SKM-1 treated with dmso at 0.1 percent for 144 hours (cell line): ENCODE measurements around the gene PUM1.
A peak's percentile ranks its signal among the peaks of the same experiment; 100 is the strongest.
"Not testable (repeated sequence)": the region's sequence is repeated elsewhere in the genome, so short reads cannot be mapped to it uniquely, and the experiment has no call there.

Experiments
- DNase-seq: peaks from one replicate; lab custom pipeline; 2025; ENCODE audit not compliant: unreplicated experiment; lab: John Stamatoyannopoulos, UW

Gene PUM1, protein sequence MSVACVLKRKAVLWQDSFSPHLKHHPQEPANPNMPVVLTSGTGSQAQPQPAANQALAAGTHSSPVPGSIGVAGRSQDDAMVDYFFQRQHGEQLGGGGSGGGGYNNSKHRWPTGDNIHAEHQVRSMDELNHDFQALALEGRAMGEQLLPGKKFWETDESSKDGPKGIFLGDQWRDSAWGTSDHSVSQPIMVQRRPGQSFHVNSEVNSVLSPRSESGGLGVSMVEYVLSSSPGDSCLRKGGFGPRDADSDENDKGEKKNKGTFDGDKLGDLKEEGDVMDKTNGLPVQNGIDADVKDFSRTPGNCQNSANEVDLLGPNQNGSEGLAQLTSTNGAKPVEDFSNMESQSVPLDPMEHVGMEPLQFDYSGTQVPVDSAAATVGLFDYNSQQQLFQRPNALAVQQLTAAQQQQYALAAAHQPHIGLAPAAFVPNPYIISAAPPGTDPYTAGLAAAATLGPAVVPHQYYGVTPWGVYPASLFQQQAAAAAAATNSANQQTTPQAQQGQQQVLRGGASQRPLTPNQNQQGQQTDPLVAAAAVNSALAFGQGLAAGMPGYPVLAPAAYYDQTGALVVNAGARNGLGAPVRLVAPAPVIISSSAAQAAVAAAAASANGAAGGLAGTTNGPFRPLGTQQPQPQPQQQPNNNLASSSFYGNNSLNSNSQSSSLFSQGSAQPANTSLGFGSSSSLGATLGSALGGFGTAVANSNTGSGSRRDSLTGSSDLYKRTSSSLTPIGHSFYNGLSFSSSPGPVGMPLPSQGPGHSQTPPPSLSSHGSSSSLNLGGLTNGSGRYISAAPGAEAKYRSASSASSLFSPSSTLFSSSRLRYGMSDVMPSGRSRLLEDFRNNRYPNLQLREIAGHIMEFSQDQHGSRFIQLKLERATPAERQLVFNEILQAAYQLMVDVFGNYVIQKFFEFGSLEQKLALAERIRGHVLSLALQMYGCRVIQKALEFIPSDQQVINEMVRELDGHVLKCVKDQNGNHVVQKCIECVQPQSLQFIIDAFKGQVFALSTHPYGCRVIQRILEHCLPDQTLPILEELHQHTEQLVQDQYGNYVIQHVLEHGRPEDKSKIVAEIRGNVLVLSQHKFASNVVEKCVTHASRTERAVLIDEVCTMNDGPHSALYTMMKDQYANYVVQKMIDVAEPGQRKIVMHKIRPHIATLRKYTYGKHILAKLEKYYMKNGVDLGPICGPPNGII

DNA sequence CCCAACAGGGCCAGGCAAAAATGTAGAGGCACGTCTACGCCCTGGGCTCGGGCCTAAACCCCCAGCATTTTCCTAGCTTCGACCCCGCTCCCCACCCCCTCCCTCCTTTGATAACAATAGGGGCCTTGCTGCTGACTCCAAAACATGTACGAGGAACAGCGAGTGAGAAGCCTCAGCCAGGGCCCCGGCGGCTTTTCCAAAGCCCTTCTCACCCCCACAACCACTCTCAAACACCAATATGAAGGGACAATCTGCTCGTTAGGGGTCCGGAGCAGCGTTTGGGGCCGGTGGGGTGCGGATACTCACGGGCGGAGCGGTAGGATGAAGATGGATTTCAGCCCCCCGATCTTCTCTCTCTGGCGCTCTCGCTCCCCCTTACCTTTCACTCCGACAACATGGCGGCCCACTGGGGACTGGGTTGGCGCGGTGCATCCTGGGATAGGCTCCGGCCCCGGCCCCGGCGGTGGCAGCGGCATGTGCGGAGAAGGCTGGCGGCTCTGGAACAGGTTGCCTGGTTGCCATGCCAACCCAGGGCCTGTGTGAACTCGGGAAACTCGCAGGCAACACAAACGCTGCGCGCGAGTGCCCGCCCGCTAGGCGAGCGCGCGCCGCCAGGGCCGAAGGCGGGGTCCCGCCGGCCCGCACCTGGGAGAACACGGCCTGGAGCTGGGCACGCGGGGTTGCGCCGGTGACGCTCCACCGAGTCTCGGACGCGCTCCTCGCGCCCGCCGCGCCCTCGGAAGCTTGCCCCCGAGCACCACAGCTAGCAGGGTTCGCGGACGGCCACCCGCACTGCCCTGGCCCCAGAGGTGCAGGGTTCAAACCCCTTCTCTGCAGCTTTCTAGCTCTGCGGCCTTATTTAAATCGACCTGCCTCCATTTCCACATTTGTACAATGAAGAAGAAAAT is at the start of gene PUM1:
Gene PUM1 (minus strand): TSS at position 408 of the 908 bp plus-strand sequence. CDS start 6,151 bp downstream, outside the sequence.
- DNase-seq, result peak; percentile 96

DNA sequence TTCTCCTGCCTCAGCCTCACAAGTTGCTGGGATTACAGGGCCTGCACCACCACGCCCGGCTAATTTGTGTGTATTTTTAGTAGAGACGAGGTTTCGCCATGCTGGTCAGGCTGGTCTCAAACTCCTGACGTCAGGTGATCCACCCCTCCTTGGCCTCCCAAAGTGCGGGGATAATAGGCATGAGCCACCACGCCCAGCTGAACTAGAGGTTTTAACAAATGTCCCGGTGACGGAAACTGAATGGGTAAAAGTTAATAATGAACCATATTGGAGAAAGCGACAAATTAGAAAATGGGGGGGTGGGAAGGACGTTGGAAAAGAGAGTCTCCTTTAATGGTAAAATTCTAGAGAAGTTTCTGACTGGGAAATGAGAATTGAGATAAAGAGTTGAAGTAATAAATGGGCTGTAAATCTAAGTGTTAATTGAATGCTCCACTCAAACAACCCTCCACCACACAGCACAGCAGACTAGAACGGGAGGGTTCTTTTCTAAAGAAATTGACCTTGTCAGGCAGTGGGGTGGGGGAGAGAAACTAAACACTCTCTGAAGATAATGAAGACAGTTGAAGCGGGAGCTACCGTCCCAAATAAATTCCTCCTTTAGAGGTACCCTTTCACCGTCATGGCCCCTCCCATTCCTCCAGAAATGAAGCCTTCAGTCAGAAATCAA is 46.9 kb upstream of the PUM1 start:
- no peak for DNase-seq

DNA sequence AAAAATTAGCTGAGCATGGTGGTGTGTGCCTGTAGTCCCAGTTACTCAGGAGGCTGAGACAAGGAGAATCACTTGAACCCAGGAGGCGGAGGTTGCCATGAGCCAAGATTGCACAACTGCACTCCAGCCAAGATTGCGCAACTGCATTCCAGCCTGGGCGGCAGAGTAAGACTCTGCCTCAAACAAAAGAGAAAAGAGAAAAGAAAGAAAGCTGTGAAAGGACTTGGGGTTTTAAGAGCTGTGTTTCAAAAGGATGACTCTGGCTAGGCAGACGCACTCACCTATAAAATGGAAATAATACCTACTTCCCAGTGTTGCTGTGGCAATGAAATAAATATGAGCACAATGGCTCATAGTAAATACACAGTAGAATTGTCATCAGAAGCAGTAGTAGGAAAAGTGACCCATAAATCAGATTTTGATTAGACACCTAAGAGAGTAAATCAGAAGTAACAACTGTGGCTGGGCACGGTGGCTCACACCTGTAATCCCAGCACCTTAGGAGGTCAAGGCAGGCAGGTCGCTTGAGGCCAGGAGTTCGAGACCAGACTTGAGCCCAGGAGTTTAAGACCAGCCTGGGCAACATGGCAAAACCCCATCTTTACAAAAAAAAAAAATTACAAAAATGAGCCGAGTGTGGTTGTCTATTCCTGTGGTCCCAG is 45.9 kb upstream of the PUM1 start:
- peak; percentile 67 for DNase-seq

DNA sequence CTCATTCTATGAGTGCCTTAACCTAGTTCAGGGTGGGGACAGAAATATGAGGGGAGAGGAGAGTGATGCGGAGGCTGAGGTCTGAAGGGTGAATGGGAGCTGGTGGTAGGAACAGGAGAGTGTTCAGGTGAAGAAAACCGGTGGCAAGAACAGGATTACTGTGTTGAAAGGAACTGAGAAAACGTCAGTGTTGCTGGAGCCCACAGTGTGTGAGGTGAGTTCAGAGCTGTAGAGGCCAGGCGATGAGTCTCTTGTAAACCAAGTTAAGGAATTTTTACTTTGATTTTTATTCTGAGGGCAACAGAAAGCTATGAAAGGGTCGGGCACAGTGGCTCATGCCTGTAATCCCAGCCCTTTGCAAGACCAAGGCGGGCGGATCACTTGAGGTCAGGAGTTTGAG is 45.3 kb upstream of the PUM1 start:
- no peak for DNase-seq

DNA sequence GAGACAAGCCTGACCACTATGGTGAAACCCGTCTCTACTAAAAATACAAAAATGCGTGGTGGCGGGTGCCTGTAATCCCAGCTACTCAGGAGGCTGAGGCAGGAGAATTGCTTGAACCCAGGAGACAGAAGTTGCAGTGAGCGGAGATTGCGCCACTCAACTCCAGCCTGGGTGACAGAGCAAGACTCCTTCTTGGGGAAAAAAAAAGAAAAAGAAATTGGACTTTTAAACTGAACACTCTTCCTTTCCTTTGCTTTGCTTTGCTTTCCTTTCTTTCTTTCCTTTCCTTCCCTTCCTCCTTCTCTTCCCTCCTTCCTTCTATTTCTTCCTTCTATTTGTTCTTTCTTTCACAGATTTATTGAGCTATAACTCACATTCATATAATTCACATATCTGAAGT is 43.3 kb upstream of the PUM1 start:
- no peak for DNase-seq

DNA sequence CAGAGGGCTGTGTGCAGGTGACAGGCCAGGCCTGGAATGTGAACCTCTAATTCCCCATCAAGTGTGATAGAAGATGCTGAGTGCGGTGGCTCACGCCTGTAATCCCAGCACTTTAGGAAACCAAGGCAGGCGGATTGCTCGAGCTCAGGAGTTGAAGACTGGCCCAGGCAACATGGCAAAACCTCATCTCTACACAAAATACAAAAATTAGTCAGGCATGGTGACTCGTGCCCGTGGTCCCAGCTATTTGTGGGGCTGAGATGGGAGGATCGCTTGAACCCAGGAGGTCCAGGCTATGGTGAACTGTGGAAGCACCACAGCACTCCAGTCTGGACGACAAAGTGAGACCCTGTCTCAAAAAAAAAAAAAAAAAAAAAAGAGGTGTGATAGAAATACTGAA is 40.1 kb upstream of the PUM1 start:
- DNase-seq, result no peak

DNA sequence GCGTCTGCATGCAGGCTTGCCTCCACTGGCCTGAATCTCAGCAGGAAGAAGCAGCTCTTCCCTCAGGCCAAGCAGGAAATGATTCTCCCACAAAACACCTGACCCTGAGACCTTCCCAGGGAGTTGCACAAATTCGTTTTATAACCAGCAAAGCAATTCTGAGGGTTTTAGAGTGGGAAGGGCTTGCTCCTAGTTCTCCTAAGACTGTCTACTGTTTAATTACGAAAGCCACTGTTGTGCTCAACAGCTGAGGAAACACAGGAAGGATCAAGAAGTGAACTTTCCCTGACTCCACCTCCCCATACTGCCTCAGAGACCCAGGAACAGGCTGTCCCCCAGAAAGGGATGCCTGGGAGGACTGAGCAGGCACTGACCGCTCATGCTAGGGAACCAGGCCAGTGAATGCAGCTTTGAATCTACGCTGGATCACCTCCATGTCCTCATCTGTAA is 37.0 kb upstream of the PUM1 start:
- DNase-seq, result peak; percentile 70

DNA sequence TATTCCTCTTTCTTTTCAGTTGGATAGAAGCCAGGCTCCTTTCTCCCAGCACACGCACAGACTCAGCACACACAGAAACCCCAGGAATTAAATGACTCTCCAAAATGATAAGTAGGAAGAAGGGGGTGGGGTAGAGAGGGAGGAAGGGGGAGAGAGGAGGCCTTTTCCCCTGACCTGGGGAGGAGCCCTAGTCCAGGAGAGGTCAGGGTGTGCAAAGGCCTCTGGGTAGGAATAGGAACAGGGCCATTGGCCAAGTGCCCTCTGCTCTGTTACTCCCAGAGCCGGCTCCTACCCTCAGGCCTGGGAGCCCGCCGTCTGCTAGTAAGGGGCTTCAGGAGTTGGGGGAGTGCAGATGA is 35.6 kb upstream of the PUM1 start:
- DNase-seq, result no peak

DNA sequence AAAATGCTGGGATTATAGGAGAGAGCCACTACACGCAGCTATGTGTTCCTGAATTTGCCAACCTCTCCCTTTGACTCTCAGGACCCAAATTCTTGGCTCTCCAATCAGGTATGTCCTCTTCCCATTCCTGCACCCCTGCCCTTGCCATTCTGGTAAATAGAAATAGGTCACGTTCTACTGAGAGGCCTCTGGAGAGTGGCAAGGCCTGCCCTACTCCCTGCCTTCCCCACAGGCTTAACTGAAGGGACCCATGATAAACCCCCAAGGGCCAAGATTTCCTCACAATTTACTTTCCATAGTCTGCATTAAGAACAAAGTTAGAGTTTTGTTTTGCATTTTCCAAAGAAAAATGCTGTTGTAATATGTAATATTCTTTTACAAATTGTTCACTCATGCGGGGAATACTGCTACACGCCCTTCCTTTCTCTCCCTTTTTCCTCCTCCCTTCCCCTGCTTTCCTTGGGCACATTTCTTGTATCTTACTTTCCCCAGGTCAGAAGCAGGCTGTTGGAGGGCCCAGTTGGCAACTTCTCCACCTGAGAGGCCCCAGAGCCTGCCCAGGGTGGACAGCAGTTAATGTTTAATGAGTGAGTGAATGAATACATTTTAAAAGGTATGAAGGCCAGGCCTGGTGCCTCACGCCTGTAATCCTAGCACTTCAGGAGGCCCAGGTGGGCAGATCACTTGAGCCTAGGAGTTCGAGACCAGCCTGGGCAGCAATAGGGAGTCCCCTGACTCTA is 33.9 kb upstream of the PUM1 start:
- DNase-seq, result no peak

DNA sequence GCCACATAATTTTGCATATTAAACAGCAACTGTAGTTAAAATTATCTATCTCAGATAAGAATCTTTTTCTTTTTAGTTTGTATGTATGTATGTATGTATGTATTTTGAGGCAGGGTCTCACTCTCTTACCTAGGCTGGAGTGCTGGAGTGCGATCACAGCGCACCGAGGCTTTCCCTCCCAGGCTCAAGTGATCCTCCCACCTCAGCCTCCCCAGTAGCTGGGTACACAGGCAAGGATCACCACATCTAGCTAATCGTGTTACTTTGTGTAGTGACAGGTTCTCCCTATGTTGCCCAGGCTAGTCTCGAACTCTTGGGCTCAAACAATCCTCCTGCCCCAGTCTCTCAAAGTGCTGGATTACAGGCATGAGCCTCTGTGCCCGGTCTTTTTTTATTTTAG is 30.5 kb upstream of the PUM1 start:
- DNase-seq, result no peak

DNA sequence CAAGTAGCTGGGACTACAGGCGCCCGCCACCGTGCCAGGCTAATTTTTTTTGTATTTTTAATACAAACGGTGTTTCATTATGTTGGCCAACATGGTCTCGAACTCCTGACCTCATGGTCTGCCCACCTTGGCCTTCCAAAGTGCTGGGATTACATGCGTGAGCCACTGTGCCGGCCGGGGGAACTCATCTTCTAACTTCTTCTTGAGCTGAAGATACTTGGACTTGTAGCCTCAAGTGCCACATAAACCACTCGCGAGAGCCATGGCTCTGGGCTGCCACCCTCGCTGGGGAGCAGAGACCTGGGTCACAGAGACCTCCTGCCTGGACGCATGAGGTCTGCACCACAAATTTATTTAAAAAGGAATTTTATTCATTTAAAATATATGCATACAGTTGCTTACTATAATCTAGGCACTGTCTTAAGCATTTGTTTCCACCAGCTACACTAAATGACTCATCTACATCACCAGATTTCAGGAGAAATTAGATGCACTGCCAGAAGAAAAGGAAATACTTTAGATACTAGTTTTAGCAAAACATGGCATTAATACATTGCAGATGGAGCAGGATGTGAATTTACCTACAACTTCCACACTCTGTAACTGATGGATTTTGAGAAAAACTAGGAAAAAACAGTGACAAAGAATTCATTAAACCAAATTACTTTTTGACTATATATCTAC is 29.9 kb upstream of the PUM1 start:
- DNase-seq, result no peak

DNA sequence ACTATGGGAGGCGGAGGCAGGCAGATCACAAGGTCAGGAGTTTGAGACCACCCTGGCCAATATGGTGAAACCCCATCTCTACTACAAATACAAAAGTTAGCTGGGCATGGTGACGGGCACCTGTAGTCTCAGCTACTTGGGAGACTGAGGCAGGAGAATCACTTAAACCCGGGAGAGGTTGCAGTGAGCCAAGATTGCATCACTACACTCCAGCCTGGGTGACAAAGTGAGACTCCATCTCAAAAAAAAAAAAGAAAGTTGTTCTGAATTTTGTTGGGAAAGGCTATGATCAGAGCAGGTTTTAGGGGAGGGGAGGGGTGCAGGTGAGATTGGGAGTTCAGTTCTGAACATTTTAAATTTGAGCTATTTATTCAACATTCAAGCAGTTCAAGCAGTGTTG is 22.6 kb upstream of the PUM1 start:
- not testable (repeated sequence) for DNase-seq

DNA sequence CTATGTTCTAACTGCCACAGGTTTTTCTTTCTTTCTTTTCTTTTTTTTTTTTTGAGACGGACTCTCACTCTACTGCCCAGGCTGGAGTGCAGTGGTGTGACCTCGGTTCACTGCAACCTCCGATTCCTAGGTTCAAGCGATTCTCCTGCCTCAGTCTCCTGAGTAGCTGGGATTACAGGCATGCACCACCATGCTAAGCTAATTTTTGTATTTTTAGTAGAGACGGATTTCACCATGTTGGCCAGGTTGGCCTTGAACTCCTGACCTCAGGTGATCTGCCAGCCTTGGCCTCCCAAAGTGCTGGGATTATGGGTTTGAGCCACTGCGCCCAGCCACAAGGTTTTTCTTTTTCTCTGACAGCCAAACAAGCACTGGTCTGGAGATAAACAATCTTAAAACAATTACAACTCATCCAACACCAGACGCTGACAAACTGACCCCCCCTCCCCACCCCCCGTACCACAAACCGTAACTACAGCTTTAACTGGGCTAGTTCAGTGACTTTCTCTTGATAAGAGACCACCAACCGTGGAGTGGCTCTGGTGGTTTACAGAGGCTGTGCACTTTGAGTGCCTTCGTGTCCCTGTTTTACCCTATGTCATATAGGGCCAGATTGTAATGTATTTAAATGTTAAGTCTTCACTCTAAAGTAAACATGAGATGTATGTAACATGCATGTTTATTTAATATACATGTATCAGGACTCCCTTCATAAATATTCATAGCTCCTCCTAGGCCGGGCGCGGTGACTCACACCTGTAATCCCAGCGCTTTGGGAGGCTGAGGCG is 19.5 kb upstream of the PUM1 start:
- DNase-seq, result no peak

DNA sequence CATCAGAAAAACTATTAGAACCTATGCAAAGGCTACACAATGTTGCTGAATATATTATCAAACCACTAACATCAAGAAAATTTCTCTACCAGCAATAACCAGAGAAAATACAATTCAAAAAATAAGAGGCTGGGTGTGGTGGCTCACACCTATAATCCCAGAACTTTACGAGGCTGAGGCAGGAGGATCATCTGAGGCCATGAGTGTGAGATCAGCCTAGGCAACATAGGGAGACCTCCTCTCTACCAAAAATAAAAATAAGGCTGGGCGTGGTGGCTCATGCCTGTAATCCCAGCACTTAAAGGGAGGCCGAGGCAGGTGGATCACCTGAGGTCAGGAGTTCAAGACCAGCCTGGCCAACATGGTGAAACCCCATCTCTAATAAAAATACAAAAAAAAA is 16.9 kb upstream of the PUM1 start:
- DNase-seq, result no peak

DNA sequence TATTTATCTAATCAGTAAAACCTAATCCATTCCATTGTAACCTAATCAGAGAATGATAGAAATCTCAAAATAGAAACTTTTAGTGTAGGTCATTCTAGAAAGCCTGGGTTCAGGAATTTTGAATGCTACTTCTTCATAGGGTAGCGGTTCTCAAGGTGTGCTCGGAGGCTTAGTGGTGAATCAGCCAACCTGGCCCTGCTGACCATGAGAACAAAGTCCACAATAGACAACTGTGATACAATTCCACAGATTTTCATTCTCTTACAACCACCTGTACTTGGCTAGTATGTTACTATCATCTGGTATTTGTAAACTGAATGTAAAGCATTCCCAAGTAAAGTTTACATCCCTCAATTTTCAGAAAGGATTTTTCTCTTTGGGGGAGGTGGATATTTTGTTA is 7.5 kb upstream of the PUM1 start:
- DNase-seq, result no peak

DNA sequence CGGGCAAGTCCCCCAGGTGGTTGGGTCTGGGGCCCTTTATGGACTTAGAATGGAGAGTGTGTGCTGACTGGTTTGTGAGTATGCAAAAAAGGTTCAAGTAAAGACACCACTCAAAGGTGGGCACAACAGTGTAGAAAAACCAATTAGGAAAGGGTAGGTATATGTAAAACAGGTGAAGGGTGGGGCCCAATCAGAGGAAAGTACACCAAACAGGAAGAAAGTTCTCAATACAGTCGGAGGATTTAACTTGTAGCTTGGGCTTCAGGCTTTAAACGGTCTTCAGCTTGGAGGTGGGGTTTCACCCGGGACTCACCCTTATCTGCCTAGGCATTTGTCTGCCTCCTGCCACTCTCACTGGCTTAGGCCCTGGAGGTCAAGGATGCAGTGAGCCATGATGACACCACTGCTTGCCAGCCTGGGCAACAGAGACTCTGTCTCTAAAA is 6.8 kb upstream of the PUM1 start:
- DNase-seq, result no peak

DNA sequence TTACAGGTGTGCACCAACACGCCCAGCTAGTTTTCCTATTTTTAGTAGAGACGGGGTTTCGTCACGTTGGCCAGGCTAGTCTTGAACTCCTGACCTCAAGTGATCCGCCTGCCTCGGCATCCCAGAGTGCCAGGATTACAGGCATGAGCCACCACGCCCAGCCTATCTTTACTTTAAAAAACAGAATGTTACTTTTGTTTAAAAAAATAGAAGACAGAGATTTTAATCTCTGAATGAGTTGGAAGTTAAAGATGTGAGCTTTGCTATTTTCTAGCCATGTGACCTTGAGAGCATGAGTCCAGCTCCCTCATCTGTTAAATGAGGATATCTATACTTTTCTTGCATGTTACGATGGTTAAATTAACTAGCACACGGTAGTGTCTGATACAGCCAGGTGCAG is 3.9 kb upstream of the PUM1 start:
- DNase-seq, result no peak
